NB4 (cell line): ENCODE data around the gene KIDINS220.

Experiments used
- CTCF ChIP-seq: IDR thresholded peaks from one replicate; pipeline ENCODE4 v1.5.1; 2012; ENCODE audit warnings: low read depth, low read length
- MYC ChIP-seq: IDR thresholded peaks from 2 replicates; pipeline ENCODE4 v1.6.1; 2011; ENCODE audit warnings: low read depth, low read length

GRCh38 chr2:8719528-8719927, 117.9 kb downstream of the KIDINS220 start:
- no peak for TF ChIP-seq CTCF
- no peak for TF ChIP-seq MYC
